Liver (tissue), 9 donors: ENCODE results near the gene MEGF11. TPM values are rescaled to one million over a fixed set of nuclear protein-coding genes. Genes with fewer than 3 reads are reported as not detected.

Experiments
- DNase-seq: peaks from one replicate; pipeline ENCODE4 v3.0.0-alpha.2; 2017; ENCODE audit warnings: low spot score
- H3K27ac ChIP-seq, 2 donors: one replicate each; pipeline ENCODE4 v1.7.0; 2013; ENCODE audit warnings: inconsistent platforms in 2 of 2, low read length in 2 of 2, control low read depth in 1 of 2, low read depth in 1 of 2, mild to moderate bottlenecking in 1 of 2
- H3K27me3 ChIP-seq, 4 donors: one replicate each; pipeline versions ENCODE4 v1.6.1 to v1.7.0; 2013; ENCODE audit warnings: low read length in 3 of 4, inconsistent platforms in 1 of 4, mild to moderate bottlenecking in 1 of 4, moderate library complexity in 1 of 4; ENCODE audit not compliant: control insufficient read depth in 4 of 4, insufficient read depth in 4 of 4
- H3K36me3 ChIP-seq, 4 donors: one replicate each; pipeline versions ENCODE4 v1.6.1 to v1.7.0; 2013; ENCODE audit warnings: low read length in 3 of 4, mild to moderate bottlenecking in 3 of 4, low read depth in 1 of 4, moderate library complexity in 1 of 4; ENCODE audit not compliant: control insufficient read depth in 4 of 4, insufficient read depth in 3 of 4
- H3K4me1 ChIP-seq, 4 donors: one replicate each; pipeline versions ENCODE4 v1.6.1 to v1.7.0; 2013; ENCODE audit warnings: low read length in 3 of 4, mild to moderate bottlenecking in 3 of 4, moderate library complexity in 1 of 4; ENCODE audit not compliant: control insufficient read depth in 4 of 4, insufficient read depth in 4 of 4
- H3K4me3 ChIP-seq, 3 donors: one replicate each; pipeline versions ENCODE4 v1.6.1 to v1.7.0; 2013; ENCODE audit warnings: low read length in 3 of 3, control low read depth in 1 of 3, low read depth in 1 of 3, mild to moderate bottlenecking in 1 of 3
- H3K9ac ChIP-seq, 2 donors: one replicate each; pipeline ENCODE4 v1.7.0; 2013; ENCODE audit warnings: low read length in 2 of 2, mild to moderate bottlenecking in 2 of 2, moderate library complexity in 2 of 2, control low read depth in 1 of 2, low read depth in 1 of 2
- H3K9me3 ChIP-seq, 4 donors: one replicate each; pipeline versions ENCODE4 v1.6.1 to v1.7.0; 2013; ENCODE audit warnings: low read length in 3 of 4; ENCODE audit not compliant: control insufficient read depth in 4 of 4
- ATF3 ChIP-seq: IDR thresholded peaks from 2 replicates; pipeline ENCODE4 v1.6.1; 2016; ENCODE audit warnings: antibody characterized with exemption
- CTCF ChIP-seq: fragments of 150-350 bp; IDR thresholded peaks from 2 replicates; pipeline ENCODE4 v1.5.1; 2017; ENCODE audit warnings: improper control_type of control experiment, low read depth, low read length; ENCODE audit not compliant: missing input control
- EGR1 ChIP-seq, 2 donors: IDR thresholded peaks; 2 replicates each; pipeline ENCODE4 v1.6.1; 2016 to 2018; ENCODE audit warnings: antibody characterized with exemption in 2 of 2, low read depth in 2 of 2
- FOXA1 ChIP-seq: IDR thresholded peaks from 2 replicates; pipeline ENCODE4 v1.6.1; 2016; ENCODE audit warnings: antibody characterized with exemption
- FOXA2 ChIP-seq: IDR thresholded peaks from 2 replicates; pipeline ENCODE4 v1.6.1; 2016; ENCODE audit warnings: antibody characterized with exemption
- GABPA ChIP-seq, 2 donors: IDR thresholded peaks in 1 of 2; conservative IDR thresholded peaks in 1 of 2; 2 replicates each; pipeline ENCODE4 v1.6.1; 2016; ENCODE audit warnings: antibody characterized with exemption in 2 of 2, mild to moderate bottlenecking in 1 of 2, moderate library complexity in 1 of 2
- HNF4A ChIP-seq, 2 donors: conservative IDR thresholded peaks; 2 replicates each; pipeline ENCODE4 v1.6.1; 2016; ENCODE audit warnings: antibody characterized with exemption in 2 of 2, mild to moderate bottlenecking in 2 of 2
- HNF4G ChIP-seq: IDR thresholded peaks from 2 replicates; pipeline ENCODE4 v1.6.1; 2016; ENCODE audit warnings: antibody characterized with exemption
- JUND ChIP-seq, 2 donors: IDR thresholded peaks; 2 replicates each; pipeline ENCODE4 v1.6.1; 2016; ENCODE audit warnings: antibody characterized with exemption in 2 of 2
- MAX ChIP-seq: IDR thresholded peaks from 2 replicates; pipeline ENCODE4 v1.6.1; 2016; ENCODE audit warnings: antibody characterized with exemption
- NR2F2 ChIP-seq: IDR thresholded peaks from 2 replicates; pipeline ENCODE4 v1.6.1; 2016; ENCODE audit warnings: antibody characterized with exemption
- RAD21 ChIP-seq, 2 donors: IDR thresholded peaks; 2 replicates each; pipeline ENCODE4 v1.6.1; 2016; ENCODE audit warnings: antibody characterized with exemption in 2 of 2, mild to moderate bottlenecking in 2 of 2
- REST ChIP-seq: IDR thresholded peaks from 2 replicates; pipeline ENCODE4 v1.6.1; 2016; ENCODE audit warnings: antibody characterized with exemption, mild to moderate bottlenecking
- RXRA ChIP-seq, 2 donors: IDR thresholded peaks; 2 replicates each; pipeline ENCODE4 v1.6.1; 2017 to 2018; ENCODE audit warnings: antibody characterized with exemption in 2 of 2, mild to moderate bottlenecking in 1 of 2
- SP1 ChIP-seq: IDR thresholded peaks from 2 replicates; pipeline ENCODE4 v1.6.1; 2018; ENCODE audit warnings: antibody characterized with exemption, mild to moderate bottlenecking
- TAF1 ChIP-seq: conservative IDR thresholded peaks from 2 replicates; pipeline ENCODE4 v1.6.1; 2016; ENCODE audit warnings: antibody characterized with exemption, mild to moderate bottlenecking
- YY1 ChIP-seq: IDR thresholded peaks from 2 replicates; pipeline ENCODE4 v1.6.1; 2016; ENCODE audit warnings: antibody characterized with exemption, mild to moderate bottlenecking
- ZBTB33 ChIP-seq: IDR thresholded peaks from 2 replicates; pipeline ENCODE4 v1.6.1; 2016; ENCODE audit warnings: antibody characterized with exemption
- WGBS: extraction: QIAGEN DNeasy Blood & Tissue Kit; methylation state at CpG from one replicate; pipeline ENCODE4 v1.1.7; 2013; 5-methylcytosine and 5-hydroxymethylcytosine counted together
- polyA plus RNA-seq, 2 donors: library from polyadenylated mRNA; stranded (reverse) in 1 of 2; unstranded in 1 of 2; fragments of 200-250 nt in 1 of 2; fragments of >200 nt in 1 of 2; fragmentation: Nextera tagmentation in 1 of 2; extraction: Ambion mirVana in 1 of 2; gene quantifications; one replicate each; pipeline versions ENCODE4 v1.2.1 to v1.2.3, GENCODE V29; 2013 to 2015
- total RNA-seq, 2 donors: library from RNA; depleted of rRNA; stranded (reverse); fragments of >200 nt; gene quantifications; one replicate each; pipeline ENCODE4 v1.2.3, GENCODE V29; 2014
- donor health status: healthy.
- donor health status: healthy.
- donor health status: healthy.
- donor health status: healthy.
- donor health status: healthy.

Gene MEGF11
- total and polyA plus RNA-seq, 4 donors = under 0.01 to 0.51 (median 0.03) TPM; not detected in 1

- whole genome bisulfite sequencing = 91% methylated on average over 10 of the region's 10 CpGs
- Histone ChIP-seq H3K9ac (no peak overlapping the region), H3K36me3 (no peaks in the 10 kb centered on the region), H3K27ac (no peak overlapping the region), H3K4me1 (no peaks in the 10 kb centered on the region), H3K9me3 (peaks cover 0 to 4% (median 3%) of the 10 kb centered on the region in 4 donors), H3K4me3 (no peak overlapping the region), H3K27me3 (no peaks in the 10 kb centered on the region)
- DNase-seq = no peak
- no peak for TF ChIP-seq YY1
- TF ChIP-seq EGR1 (IDR thresholded peaks at IDR 0.05; ENCODE audit: low read depth in 2 of 2) = no peak
- TF ChIP-seq HNF4A (conservative IDR thresholded peaks at IDR 0.05) = no peak
- TF ChIP-seq FOXA2 = no peak
- TF ChIP-seq GABPA (IDR thresholded peaks at IDR 0.05 in 1 of 2, conservative IDR thresholded peaks at IDR 0.05 in 1 of 2) = no peak
- no peak for TF ChIP-seq FOXA1
- TF ChIP-seq HNF4G = no peak
- no peak for TF ChIP-seq SP1
- no peak for TF ChIP-seq CTCF
- no peak for TF ChIP-seq NR2F2
- TF ChIP-seq TAF1 = no peak
- TF ChIP-seq RAD21 (IDR thresholded peaks at IDR 0.05) = no peak
- no peak for TF ChIP-seq ATF3
- no peak for TF ChIP-seq RXRA (IDR thresholded peaks at IDR 0.05)
- TF ChIP-seq REST = no peak
- no peak for TF ChIP-seq MAX
- TF ChIP-seq JUND (IDR thresholded peaks at IDR 0.05) = no peak
- no peak for TF ChIP-seq ZBTB33
These were observed 168.8 kb downstream of the MEGF11 start for GRCh38 chr15:66084704-66085103.
